Retinal pigment epithelial cell (primary cell): ENCODE results near the gene NWD2.

Experiments used
- DNase-seq: peaks from one replicate; pipeline ENCODE4 v3.0.0-alpha.2; 2010; ENCODE audit warnings: low read depth
- H3K4me3 ChIP-seq: 2 replicates; pipeline ENCODE4 v1.5.1; 2011; ENCODE audit warnings: mild to moderate bottlenecking, low read length, control low read depth, moderate library complexity
- CTCF ChIP-seq: conservative IDR thresholded peaks from 2 replicates; pipeline ENCODE4 v1.5.1; 2011; ENCODE audit warnings: low read depth, low read length, control low read depth, inconsistent platforms

Gene NWD2

GRCh38 chr4:37367901-37368300 lies 123.4 kb downstream of the NWD2 start:
- no peak for TF ChIP-seq CTCF
- no peak for DNase-seq
- H3K4me3 ChIP-seq = no peak overlapping the region

GRCh38 chr4:37370052-37370451 lies 125.5 kb downstream of the NWD2 start:
- no peak for DNase-seq
- no peak overlapping the region for H3K4me3 ChIP-seq
- no peak for TF ChIP-seq CTCF

GRCh38 chr4:37381040-37381668 lies 136.6 kb downstream of the NWD2 start:
- H3K4me3 ChIP-seq = no peak overlapping the region
- TF ChIP-seq CTCF = no peak
- no peak for DNase-seq

GRCh38 chr4:37383579-37384229 lies 139.2 kb downstream of the NWD2 start:
- no peak overlapping the region for H3K4me3 ChIP-seq
- no peak for DNase-seq
- TF ChIP-seq CTCF = peak; percentile 72

- no peak overlapping the region for H3K4me3 ChIP-seq
- no peak for TF ChIP-seq CTCF
- DNase-seq = no peak
Measured at GRCh38 chr4:37385424-37385823, 140.9 kb downstream of the NWD2 start.

- TF ChIP-seq CTCF = no peak
- no peak overlapping the region for H3K4me3 ChIP-seq
- no peak for DNase-seq
Measured at GRCh38 chr4:37388681-37389365, 144.3 kb downstream of the NWD2 start.

- TF ChIP-seq CTCF = no peak
- no peak for DNase-seq
- H3K4me3 ChIP-seq = no peak overlapping the region
Measured at GRCh38 chr4:37389366-37389765, 144.8 kb downstream of the NWD2 start.
